GM19397 (cell line): ENCODE results near the gene DCLRE1B.
A peak's percentile ranks its signal among the peaks of the same experiment; 100 is the strongest.

Experiments
- ATAC-seq: cut with Tn5 transposase; IDR thresholded peaks from one replicate; pipeline ENCODE4 v1.9.1; 2021; ENCODE audit warnings: mild to moderate bottlenecking, moderate library complexity; ENCODE audit not compliant: unreplicated experiment

Gene DCLRE1B

DNA sequence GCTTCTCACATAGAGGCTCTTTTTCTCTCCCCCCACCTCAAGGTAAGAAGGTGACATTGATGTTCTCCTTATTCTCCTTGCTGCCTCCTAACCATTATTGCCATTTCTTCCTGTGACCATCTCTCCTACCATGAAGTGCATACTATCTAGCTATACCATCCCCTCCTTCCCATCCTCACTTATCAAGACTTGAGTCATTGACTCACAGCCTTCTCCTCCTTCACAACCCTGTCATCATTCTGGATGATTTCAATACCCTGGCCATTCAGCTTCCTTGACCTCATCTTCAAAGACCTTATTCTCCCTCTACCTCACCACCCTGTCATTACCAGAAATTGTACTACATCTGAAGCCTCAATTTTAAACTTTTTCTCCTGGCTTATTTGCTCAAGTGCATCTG lies 13.1 kb downstream of the DCLRE1B start:
- ATAC-seq: no peak

DNA sequence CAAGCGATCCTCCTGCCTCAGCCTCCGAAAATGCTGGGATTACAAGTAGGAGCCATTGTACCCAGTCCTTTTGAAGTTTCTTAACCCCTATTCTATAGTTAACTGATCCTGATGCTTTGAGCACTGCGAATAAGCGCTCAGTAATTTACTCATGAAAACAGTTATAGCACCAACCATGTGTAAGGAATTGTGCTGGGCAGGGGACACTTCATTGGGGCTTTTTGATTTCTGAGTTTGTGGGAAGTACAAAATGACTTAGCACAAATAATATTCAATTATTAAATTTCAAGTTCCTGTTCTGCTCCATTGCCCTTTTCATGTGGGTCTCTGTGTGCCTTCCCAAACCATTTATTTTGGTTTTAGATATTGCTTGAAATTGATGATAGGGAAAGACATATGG lies 17.8 kb downstream of the DCLRE1B start:
- ATAC-seq: no peak

DNA sequence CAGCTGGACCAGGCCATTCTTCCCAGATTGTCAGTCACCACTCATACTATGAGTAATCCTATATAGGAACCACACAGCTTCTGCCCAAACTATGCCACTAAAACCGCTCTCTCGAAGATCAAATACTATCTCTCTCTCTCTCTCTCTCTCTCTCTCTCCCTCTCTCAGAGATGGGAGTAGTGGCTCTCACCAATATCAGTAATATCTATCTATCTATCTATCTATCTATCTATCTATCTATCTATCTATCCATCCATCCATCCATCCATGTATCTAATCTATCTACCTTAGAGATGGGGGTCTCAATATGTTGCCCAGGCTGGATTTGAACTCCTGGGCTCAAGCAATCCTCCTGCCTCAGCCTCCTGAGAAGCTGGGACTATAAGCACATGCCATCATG lies 19.3 kb downstream of the DCLRE1B start:
- ATAC-seq: no peak

DNA sequence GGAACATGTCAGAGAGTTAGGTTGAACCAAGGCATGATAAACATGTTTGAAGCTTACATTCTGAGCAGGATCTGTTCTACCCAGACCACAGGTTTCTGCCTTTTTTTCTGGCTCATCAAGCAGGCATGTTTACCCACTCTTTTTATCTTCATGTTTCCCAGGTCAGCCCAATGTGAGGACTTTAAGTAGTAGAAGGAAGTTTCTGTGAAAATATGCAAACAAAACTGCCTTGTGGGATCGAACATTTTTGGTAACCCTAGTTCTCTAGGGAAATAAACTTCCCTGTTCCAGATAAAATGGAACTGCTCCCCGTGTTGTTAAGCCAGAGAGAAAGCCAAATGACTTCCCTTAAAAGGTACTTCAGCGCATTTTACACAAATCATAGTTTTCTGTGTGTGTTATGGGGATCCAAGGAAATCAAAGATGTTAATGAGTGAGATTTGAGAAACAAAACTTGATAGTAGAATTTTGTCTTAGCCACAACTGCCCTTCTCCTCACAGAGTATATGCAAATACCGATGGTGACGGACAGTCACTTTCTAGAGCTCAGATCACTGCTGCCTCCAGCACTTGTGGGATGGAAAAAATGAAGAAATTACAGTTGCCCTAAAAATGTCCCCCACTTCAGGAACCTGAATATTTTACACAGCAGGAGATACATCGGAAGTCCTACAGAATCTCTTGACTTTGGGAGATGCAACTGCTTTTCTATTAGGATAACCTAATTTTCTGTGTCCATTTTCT lies 23.2 kb downstream of the DCLRE1B start:
- no peak for ATAC-seq

DNA sequence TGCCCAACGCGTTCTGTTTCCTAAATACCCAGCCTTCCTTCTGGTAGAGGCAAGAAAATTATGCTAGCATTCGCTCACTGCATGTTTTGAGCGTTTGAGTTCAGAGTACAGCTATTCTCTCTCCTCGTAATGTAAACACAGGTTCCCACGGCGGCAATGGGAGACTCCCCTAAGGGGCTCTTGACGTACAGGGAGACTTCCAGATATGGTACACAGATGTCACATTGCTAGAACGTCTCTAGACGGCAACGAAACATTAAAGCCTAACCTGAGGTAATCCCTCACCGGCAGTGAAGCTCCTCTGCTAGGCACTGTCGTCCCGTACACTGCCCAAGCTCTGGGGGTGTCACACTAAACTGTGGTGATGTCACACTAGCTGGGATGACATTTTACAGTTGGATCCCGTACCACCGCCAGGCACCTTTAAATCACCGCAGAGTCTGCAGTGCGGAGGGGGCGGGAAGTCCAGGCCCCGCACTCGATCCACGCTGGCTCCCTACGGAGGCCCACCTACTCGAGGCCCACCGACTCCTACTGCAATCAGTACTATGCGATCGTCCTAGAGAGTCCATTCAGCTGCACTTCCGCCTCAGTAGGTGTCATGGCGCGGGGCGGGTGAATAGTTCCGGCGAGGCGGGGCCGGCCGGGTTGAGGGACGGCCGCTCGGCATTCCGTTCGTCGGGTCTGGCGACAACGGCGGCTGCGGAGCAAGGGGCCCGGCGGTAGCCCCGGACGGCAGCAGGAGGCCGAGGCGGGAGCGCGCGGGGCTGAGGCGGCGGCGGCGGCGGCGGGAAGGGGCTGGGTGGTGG lies 24.0 kb downstream of the DCLRE1B start, which contains the start of gene HIPK1:
Gene HIPK1, plus strand, starts transcription at position 384 of the 809 bp plus-strand sequence.
- ATAC-seq: peak; percentile 70

DNA sequence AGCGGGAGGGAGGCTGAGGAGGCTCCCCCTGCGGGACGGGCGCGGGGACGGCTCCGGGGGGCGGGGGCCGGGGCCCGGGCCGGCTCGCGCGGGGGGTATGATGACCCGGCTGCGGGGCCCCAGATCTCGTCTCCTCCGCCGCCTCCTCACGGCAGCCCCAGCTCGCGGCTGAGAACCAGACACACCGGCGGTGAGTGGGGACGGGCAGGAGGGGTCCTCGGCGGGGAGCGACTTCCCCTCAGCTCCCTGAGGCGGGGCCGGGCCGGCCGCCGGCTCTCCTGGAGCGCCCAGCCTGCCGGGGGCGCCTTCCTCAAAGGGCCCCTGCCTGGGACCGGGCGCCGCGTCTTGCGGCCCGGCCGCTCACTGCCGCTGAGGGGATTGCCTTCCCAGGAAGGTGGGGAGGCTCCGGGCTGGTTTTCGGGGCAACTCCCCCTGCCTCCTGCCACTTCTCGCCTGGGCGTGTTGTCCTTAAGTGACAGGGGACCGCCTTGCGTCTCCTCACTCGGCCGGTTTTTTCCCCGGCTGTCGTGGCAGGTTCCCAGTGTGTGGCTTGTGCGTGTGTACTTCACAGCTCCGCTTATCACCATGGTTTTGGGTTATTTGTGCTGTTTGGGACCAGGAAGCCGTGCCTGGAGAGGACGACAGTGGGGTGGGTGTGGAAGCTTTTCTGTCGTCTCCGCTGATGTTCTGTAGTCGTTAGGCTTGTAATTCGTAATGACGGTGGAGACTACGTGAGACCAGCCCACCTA lies 24.8 kb downstream of the DCLRE1B start:
- ATAC-seq: peak; percentile 42

DNA sequence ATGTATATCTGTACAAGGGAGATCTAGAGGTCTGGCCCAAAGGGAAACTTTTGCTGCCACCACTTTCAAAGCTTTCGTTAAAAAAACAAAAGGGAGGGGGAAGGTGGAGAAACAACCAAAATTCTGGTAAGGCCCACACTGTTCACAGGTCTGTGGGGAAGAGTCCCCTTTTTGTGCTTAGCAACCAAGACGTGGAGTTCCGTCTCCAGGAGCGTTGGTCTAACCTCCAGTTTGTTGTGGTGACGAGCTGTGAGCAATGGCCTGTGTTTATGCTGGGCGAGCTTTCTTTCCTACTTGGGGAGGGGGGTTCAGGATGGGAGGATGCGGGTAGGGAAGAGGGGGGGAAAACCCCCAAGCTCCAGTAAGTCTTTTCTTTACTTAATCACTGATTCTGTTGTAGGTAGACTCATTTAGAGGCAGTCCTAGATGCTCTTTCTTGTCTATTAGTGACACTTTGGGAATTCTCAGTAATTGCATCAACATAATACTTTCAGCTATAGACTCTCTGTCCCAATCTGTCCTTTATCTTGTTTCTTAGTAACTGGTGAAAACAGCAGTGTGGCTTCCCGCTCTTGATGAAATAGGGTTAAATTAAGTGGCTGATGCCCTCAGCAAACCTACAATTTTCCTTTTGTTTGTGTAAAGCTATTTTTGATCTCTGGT lies 25.5 kb downstream of the DCLRE1B start:
- ATAC-seq: peak; percentile 15

DNA sequence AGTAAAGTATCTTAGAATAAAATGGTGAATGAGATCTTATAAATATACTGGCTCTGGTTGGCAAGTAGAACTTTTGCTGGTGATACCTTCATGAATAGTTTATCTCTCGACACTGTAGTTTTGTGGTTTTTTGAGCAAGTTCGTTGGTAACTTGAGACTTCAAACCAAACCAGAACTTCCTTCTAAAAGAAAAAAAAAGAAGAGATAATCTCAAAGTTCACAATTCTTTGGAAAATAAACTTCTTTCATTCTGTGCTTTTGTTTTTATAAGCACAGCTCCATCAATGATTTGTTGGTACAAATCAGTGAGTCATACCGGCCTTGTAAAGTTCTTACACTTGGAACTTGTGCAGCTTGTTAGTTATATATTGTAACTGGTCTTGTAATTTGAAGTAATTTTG lies 26.3 kb downstream of the DCLRE1B start:
- no peak for ATAC-seq

DNA sequence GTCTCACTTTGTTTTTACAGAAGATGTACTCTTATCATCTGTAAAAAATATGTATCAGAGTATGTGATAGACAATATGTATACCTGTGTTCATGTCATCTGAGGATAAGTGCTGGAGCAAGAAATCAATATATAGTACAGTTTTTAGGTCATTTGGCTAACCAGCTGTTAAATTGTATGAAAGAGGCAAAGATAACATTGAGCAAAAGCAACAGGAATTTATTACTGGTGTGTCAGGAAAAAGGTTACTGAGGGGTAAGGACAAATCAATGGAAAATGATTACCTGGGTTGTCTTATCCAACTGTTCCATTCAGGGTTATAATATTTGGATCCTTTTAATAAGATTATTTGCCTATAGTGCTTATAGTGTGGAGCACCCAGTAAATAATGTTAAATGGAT lies 28.9 kb downstream of the DCLRE1B start:
- no peak for ATAC-seq

DNA sequence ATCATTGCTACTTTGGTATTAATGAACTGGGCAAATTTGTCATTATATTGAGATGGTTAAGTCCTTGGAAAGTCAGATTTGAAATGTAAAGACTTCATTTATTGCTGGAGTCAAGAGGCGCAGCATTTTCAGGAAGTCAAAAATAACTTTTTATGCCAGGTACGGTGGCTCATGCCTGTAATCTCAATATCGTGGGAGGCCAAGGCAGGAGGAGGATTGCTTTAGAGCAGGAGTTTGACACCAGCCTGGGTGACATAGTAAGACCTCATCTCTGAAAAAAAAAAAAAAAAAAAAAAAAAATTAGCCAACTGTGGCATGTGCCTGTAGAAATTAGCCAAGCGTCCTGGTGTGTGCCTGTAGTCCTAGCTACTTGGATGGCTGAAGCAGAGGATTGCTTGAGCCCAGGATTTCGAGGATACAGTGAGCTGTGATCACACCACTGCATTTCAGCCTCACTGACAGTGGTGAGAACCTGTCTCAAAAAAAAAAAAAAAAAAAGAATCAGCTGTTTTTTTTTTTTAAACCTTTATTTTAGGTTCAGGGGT lies 29.5 kb downstream of the DCLRE1B start:
- ATAC-seq: no peak

DNA sequence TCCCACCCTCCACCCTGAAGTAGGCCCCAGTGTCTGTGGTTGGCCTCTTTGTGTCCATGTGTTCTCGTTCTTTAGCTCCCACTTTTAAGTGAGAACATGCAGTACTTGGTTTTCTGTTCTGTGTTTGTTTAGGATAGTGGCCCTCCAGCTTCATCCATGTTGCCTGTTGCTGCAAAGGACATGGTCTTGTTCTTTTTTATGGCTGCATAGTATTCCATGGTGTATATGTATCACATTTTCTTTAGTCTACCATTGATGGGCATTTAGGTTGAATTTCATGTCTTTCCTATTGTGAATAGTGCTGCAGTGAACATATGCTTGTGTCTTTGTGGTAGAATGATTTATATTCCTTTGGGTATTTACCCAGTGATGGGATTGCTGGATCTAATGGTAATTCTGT lies 30.1 kb downstream of the DCLRE1B start:
- no peak for ATAC-seq

DNA sequence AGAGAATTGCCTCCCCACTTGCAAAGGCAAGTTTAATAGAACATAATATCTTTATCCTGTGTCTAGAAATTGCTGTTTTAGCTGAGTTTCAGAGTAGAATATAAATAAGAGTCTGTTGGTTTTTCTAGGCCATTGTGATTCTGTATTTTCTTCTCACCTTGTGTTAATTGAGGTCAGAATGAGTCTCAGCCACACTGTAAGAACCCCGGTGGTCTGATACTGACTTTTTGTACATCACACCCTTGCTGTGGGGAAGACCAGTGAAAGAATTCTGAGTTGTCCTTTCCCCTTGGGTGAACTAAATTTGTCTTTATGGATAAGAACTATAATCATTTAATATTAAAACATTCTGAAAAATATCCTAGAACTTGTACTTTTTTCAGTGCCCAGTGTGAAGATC lies 30.8 kb downstream of the DCLRE1B start:
- ATAC-seq: no peak

DNA sequence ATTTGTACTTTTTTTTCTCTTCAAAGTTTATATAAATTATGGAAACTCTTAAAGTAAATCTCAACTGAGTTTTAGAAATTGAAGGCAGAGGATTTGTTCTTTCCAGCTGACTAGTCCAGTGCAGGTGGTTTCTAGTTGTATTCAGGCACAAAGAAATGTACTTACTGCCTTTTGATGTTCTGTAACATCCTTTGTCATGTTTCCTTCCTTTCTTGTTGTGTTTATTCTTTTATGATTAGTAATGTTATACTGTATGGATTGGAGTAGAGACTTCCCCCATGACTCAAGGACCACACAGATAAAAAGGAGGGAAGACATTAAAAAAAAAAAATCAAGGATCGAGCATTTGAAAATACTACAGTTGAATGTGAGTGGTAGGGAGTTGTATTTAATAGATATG lies 32.0 kb downstream of the DCLRE1B start:
- no peak for ATAC-seq

DNA sequence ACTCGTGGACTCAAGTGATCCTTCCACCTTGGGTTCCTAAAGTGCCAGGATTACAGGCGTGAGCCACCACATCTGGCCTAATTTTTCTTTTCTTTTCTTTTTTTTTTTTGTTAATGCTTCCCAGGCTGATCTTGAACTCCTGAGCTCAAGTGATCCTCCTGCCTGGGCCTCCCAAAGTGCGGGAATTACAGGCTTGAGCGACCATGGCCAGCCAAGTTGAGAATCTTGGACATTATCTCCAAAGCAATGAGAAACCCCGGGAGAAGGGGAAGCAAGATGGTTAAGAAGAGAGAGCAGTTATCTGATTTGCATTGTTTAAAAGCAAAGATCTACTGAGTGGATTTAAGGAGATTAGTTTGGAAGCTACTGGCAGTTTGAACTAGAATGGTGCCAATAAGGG lies 33.1 kb downstream of the DCLRE1B start:
- ATAC-seq: no peak

DNA sequence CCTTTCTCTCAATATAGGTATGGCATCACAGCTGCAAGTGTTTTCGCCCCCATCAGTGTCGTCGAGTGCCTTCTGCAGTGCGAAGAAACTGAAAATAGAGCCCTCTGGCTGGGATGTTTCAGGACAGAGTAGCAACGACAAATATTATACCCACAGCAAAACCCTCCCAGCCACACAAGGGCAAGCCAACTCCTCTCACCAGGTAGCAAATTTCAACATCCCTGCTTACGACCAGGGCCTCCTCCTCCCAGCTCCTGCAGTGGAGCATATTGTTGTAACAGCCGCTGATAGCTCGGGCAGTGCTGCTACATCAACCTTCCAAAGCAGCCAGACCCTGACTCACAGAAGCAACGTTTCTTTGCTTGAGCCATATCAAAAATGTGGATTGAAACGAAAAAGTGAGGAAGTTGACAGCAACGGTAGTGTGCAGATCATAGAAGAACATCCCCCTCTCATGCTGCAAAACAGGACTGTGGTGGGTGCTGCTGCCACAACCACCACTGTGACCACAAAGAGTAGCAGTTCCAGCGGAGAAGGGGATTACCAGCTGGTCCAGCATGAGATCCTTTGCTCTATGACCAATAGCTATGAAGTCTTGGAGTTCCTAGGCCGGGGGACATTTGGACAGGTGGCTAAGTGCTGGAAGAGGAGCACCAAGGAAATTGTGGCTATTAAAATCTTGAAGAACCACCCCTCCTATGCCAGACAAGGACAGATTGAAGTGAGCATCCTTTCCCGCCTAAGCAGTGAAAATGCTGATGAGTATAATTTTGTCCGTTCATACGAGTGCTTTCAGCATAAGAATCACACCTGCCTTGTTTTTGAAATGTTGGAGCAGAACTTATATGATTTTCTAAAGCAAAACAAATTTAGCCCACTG lies 35.5 kb downstream of the DCLRE1B start:
- no peak for ATAC-seq

DNA sequence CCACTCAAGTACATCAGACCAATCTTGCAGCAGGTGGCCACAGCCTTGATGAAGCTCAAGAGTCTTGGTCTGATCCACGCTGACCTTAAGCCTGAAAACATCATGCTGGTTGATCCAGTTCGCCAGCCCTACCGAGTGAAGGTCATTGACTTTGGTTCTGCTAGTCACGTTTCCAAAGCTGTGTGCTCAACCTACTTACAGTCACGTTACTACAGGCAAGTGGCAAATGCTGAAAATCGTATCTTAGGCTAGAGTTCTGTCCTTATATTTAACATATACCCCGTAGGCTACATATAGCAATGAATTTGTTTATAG lies 36.1 kb downstream of the DCLRE1B start:
- ATAC-seq: no peak

DNA sequence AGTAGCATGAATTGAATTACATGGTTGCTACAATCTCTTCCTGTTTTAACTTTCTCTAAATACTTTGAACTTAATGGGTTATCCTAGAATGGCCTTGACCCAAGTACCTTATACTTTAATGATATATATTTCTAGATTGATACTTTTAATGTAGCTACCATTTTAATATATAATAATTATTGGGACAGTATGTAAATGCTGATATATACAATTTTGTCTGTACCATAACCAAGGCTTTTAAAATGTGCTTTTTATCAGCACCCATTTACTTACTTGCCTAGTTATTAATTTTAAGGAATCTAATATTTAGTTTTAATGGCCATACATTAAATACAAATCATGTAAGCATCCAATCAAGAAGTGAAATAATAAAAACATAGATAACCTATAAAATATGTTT lies 37.4 kb downstream of the DCLRE1B start:
- ATAC-seq: no peak

DNA sequence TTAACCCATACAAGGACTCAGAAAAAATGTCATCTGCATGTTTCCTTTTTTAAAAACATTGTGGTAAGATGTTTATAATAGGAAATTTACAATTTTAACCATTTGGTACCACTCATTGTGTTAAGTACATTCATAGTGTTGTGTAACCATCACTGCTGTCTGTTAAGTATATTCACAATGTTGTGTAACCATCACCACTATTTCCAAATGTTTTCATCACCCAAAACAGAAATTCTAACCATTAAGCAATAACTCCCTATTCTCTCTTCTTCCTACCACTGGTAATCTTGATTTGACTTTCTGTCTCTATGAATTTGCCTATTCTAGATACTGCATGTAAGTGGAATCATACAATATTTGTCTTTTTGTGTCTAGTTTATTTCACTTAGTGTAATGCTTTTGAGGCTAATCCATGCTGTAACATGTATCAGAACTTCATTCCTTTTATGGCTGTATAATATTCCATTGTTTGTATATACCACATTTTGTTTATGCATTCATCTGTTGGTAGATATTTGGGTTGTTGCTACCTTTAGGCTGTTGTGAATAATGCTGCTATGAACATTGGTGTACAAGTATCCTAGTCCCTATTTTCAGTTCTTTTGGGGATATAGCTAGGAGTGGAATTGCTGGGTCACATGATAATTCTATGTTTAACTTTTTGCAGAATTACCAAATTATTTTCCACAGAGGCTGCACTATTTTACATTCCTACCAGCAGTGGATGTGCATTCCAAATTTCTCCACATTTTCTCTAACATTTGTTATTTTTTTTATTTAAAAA lies 38.1 kb downstream of the DCLRE1B start:
- ATAC-seq: no peak

DNA sequence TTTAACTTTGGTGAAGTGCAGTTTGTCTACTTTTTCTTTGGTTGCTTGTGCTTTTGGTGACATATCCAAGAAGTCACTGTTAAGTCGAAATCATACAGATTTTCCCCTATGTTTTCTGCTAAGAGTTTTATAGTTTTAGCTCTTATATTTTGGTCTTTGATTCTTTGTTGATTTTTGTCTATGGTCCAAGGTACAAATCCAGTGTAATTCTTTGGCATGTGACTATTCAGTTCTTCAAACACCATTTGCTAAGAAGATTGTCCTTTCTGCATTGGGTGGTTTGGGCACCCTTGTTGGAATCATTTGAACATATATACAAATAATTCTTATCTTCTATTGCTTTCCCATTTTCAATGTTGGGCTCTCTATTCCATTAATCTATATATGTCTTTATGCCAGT lies 40.2 kb downstream of the DCLRE1B start:
- no peak for ATAC-seq
